ENCODE results near the gene DENND6B. TPM values are rescaled to one million over a fixed set of nuclear protein-coding genes. Genes with fewer than 3 reads are reported as not detected.
A peak's percentile ranks its signal among the peaks of the same experiment; 100 is the strongest.
"Not testable (repeated sequence)": the region's sequence is repeated elsewhere in the genome, so short reads cannot be mapped to it uniquely, and the experiment has no call there.

DENND6B gene
- total RNA-seq, 1 donor from 2014 or later: 7.7 TPM

DNA sequence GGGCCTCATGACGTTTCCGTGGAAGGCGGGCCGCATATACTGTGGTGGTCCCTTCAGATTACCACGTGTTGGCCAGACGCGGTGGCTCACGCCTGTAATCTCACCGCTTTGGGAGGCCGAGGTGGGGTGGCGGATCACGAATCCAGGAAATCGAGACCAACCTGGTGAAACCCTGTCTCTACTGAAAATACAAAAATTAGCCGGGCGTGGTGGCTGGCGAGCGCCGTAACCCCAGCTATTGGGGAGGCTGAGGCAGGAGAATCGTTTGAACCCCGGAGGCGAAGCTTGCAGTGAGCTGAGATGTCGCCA lies 853 bp upstream of the DENND6B start:
- H3K36me3 Mint-ChIP-seq (ENCODE audit: low read depth): no peaks in the 10 kb centered on the region
- peaks cover 31% of the 10 kb centered on the region for H3K4me1 Mint-ChIP-seq (ENCODE audit: low read depth)
- no peak for TF ChIP-seq CTCF (IDR thresholded peaks at IDR 0.05)
- H3K27me3 Mint-ChIP-seq (ENCODE audit: low read depth): no peaks in the 10 kb centered on the region
- H3K4me3 Mint-ChIP-seq (ENCODE audit: unreplicated experiment): peak overlapping the region; percentile 72
- no peak for DNase-seq (ENCODE audit: low spot score)
- no peak overlapping the region for H3K27ac Mint-ChIP-seq (ENCODE audit: unreplicated experiment)
- no peaks in the 10 kb centered on the region for H3K9me3 Mint-ChIP-seq (ENCODE audit: low read depth)

DNA sequence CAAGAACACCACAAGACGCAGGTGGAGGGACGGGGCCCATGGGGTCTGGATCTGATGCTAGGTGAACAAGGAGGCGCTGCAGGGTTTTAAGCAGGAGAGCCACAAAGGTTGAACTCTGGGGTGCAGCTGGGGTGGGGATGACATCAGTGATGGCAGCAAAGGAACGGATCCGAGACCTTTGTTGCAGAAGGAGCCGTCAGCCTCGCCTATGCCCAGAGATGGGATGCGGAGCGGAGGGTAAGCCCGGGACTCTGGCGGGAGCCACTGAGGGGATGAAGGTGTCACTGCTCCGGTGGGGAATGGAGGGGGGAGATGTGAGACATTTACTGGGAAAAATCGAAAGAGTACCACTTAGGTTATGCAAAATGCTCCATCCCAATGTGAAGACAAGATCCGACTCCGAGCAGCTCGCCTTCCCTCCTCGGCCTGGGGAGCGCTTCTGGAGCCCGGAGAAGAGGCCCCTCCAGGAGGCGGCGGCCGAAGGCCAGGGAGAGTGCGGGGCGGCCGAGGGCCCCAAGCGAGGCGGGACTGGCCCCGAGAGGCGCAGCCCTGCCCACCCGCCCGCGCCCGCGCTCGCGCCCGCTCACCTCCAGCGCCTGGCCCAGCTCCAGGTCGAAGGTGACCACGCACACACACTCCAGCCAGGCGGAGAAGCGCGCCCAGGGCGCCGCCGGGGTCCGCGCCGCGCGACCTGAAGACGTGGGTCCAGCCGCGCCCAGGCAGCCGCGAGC lies 422 bp downstream of the DENND6B start:
- DNase-seq (ENCODE audit: low spot score): no peak
- Mint-ChIP-seq H3K36me3 (ENCODE audit: low read depth) (no peaks in the 10 kb centered on the region), H3K4me3 (ENCODE audit: unreplicated experiment) (peak overlapping the region; percentile 81), H3K27ac (ENCODE audit: unreplicated experiment) (peak overlapping the region; percentile 70), H3K27me3 (ENCODE audit: low read depth) (no peaks in the 10 kb centered on the region), H3K9me3 (ENCODE audit: low read depth) (no peaks in the 10 kb centered on the region), H3K4me1 (ENCODE audit: low read depth) (peaks cover 28% of the 10 kb centered on the region)
- TF ChIP-seq CTCF (IDR thresholded peaks at IDR 0.05): no peak

GRCh38 chr22:50325444-50326224 lies 1.2 kb downstream of the DENND6B start:
- peaks cover 20% of the 10 kb centered on the region for H3K4me1 Mint-ChIP-seq (ENCODE audit: low read depth)
- H3K4me3 Mint-ChIP-seq (ENCODE audit: unreplicated experiment): peak overlapping the region; percentile 81
- H3K27ac Mint-ChIP-seq (ENCODE audit: unreplicated experiment): no peak overlapping the region
- TF ChIP-seq CTCF (IDR thresholded peaks at IDR 0.05): no peak
- H3K27me3 Mint-ChIP-seq (ENCODE audit: low read depth): no peaks in the 10 kb centered on the region
- no peaks in the 10 kb centered on the region for H3K36me3 Mint-ChIP-seq (ENCODE audit: low read depth)
- H3K9me3 Mint-ChIP-seq (ENCODE audit: low read depth): no peaks in the 10 kb centered on the region
- DNase-seq (ENCODE audit: low spot score): no peak

- Mint-ChIP-seq H3K9me3 (ENCODE audit: low read depth) (no peaks in the 10 kb centered on the region), H3K4me3 (ENCODE audit: unreplicated experiment) (no peak overlapping the region), H3K36me3 (ENCODE audit: low read depth) (no peaks in the 10 kb centered on the region), H3K4me1 (ENCODE audit: low read depth) (peaks cover 16% of the 10 kb centered on the region), H3K27ac (ENCODE audit: unreplicated experiment) (no peak overlapping the region), H3K27me3 (ENCODE audit: low read depth) (no peaks in the 10 kb centered on the region)
- DNase-seq (ENCODE audit: low spot score): no peak
- TF ChIP-seq CTCF (IDR thresholded peaks at IDR 0.05): no peak
Measured at GRCh38 chr22:50323900-50324299, 2.9 kb downstream of the DENND6B start.

DNA sequence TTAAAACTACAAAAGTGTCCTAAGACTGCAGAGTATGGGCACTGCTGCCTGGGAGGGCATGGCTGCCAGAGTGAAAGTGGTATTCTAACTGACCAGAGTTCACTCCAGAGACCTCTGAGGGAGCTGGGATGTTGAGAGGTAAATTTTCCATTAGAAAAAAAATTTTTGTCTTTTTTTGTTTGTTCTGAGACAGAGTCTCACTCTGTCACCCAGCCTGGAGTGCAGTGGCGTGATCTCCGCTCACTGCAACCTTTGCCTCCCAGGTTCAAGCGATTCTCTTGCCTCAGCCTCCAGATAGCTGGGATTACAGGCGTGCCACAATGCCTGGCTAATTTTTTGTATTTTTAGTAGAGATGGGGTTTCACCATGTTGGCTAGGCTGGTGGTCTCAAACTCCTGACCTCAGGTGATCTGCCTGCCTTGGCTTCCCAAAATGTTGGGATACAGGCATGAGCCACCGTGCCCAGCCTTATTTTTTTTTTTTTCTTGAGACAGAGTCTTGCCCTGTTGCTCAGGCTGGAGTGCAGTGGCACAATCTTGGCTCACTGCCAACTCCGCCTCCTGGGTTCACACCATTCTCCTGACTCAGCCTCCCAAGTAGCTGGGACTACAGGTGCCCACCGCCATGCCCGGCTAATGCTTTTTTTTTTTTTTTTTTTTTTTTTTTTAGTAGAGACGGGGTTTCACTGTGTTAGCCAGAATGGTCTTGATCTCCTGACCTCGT lies 4.3 kb downstream of the DENND6B start:
- H3K27ac Mint-ChIP-seq (ENCODE audit: unreplicated experiment); H3K36me3 Mint-ChIP-seq (ENCODE audit: low read depth); H3K27me3 Mint-ChIP-seq (ENCODE audit: low read depth); H3K4me3 Mint-ChIP-seq (ENCODE audit: unreplicated experiment); DNase-seq (ENCODE audit: low spot score); H3K9me3 Mint-ChIP-seq (ENCODE audit: low read depth): not testable (repeated sequence)
- H3K4me1 Mint-ChIP-seq (ENCODE audit: low read depth): peaks cover 14% of the 10 kb centered on the region

Data from chondrocyte (in vitro differentiated cells).